Stomach smooth muscle (tissue), 2 donors: Measurements from ENCODE around the gene SMURF2.
A peak's percentile ranks its signal among the peaks of the same experiment; 100 is the strongest.

Experiments
- H3K27ac ChIP-seq: one replicate; pipeline ENCODE4 v1.7.0; 2013; ENCODE audit warnings: mild to moderate bottlenecking, low read length, inconsistent platforms
- H3K27me3 ChIP-seq, 2 donors: one replicate each; pipeline ENCODE4 v1.7.0; 2013; ENCODE audit warnings: low read length in 2 of 2; ENCODE audit not compliant: insufficient read depth in 2 of 2, control insufficient read depth in 1 of 2
- H3K36me3 ChIP-seq, 2 donors: one replicate each; pipeline ENCODE4 v1.7.0; 2013; ENCODE audit warnings: low read length in 2 of 2; ENCODE audit not compliant: control insufficient read depth in 2 of 2, insufficient read depth in 2 of 2
- H3K4me1 ChIP-seq: one replicate; pipeline ENCODE4 v1.7.0; 2013; ENCODE audit warnings: low read length; ENCODE audit not compliant: control insufficient read depth, insufficient read depth
- H3K4me3 ChIP-seq, 2 donors: one replicate each; pipeline ENCODE4 v1.7.0; 2013; ENCODE audit warnings: low read length in 2 of 2
- H3K9ac ChIP-seq, 2 donors: one replicate each; pipeline ENCODE4 v1.7.0; 2013; ENCODE audit warnings: low read length in 2 of 2, mild to moderate bottlenecking in 1 of 2
- H3K9me3 ChIP-seq, 2 donors: one replicate each; pipeline ENCODE4 v1.7.0; 2013; ENCODE audit warnings: low read length in 2 of 2; ENCODE audit not compliant: control insufficient read depth in 2 of 2
- donor health status: healthy.
- donor health status: Pancreatic carcinoma.

Gene SMURF2

DNA sequence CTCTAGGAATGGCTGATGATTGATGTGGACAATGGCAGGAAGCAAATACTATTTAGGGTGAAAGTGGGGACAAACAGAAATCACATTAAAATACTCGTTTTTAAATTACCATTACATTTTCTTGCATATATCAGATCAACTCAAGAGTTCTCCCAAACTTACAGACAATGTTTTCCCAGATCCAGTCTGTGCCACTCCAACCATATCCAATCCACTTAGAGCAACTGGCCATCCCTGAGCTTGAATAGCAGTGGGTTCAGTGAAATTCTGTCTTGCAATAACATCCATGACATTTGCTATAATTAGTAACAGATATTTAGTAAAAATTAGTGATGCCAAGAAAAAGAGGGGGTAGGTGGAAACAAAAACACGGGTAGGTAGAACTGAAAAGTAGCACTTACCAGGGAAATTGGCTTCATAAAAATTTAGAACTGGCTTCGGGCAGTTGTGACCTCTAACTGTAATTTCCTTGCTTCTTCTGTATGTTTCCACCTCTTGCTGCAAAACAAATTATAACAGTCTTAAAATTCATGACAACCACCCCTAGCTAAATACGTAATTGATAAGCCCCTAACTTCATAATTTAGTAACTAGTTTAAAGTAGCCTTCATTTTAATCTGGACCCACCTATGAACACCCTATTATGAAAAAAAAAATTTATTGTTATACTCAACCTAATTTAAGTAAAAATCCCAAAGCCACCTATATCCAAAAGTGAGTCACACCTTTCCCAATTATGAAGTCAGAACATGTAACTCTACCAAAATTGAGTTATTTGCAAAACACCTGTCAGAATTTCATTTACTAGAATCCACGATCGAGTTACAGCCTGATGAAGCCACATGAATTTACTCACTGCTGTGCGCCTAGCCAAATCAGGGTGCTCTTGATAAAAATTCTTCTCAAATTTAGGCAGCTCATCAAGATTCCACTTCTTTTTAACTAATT is 158.0 kb downstream of the SMURF2 start:
- peak overlapping the region; percentile 100 for H3K27ac ChIP-seq
- peaks cover 48 to 58% of the 10 kb centered on the region in 2 donors for H3K36me3 ChIP-seq
- no peaks in the 10 kb centered on the region for H3K9me3 ChIP-seq
- peak overlapping the region; percentile 98 to 100 for H3K4me3 ChIP-seq
- H3K9ac ChIP-seq, result peak overlapping the region; percentile 100
- peaks cover 34% of the 10 kb centered on the region for H3K4me1 ChIP-seq
- H3K27me3 ChIP-seq, result no peaks in the 10 kb centered on the region

DNA sequence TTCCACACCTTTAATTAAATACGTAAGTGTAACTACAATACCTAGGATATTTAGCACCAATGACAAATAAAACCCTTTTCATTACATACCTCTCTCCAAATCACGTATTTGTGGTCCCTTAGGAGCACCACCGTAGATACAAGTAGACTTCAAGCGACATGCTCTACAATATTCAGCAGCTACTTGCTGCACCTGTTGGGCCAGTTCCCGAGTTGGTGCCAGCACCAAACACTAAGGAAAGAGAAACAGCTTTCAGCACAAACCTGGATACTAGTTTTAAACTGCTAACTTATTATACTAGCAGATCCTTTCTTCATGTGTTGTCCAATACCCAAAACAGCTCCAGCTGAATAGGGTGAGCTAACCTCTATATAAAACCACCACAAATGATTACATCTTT is 158.8 kb downstream of the SMURF2 start:
- Histone ChIP-seq H3K27ac (no peak overlapping the region), H3K36me3 (peaks cover 47 to 66% of the 10 kb centered on the region in 2 donors), H3K9me3 (no peaks in the 10 kb centered on the region), H3K27me3 (no peaks in the 10 kb centered on the region), H3K4me1 (peaks cover 34% of the 10 kb centered on the region), H3K4me3 (peak overlapping the region; percentile 23 to 100), H3K9ac (no peak overlapping the region)

DNA sequence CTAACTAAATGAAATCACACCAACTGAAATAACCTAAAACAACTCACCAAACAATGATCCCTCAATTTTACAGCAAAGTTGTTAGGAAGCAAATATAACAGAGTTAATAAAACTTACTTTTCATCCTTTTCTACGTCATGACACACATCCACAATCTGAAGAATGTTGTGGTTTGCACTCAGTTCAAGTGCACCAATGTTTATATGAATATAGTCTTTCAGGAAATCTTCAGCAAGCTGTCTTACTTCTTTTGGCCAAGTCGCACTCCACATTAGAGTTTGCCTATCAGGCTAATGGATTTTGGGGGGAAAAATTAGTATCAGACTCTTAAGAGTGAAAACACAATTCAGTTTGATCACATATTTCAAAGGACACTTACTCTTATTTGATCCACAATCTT is 159.3 kb downstream of the SMURF2 start:
- Histone ChIP-seq H3K36me3 (peaks cover 50 to 67% of the 10 kb centered on the region in 2 donors), H3K27me3 (no peaks in the 10 kb centered on the region), H3K4me1 (peaks cover 32% of the 10 kb centered on the region), H3K27ac (no peak overlapping the region), H3K9me3 (no peaks in the 10 kb centered on the region), H3K9ac (no peak overlapping the region), H3K4me3 (no peak overlapping the region)

DNA sequence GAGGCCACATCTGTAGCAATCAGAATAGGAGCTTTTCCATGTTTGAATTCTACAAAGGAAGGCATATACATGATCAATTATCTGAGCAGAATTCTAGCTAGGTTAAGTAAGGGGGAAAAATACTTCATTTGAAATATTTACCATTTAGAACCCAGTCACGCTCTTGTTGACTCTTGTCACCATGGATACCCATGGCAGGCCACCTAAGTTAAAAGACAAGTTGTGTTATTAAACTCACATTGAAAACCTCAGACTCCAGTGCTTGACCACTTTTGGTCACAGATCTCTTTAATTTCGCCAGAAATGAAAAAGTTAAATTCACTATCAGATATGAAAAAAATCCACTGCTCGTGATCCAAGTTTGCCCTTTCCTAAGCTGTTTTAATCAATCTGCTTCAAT is 160.1 kb downstream of the SMURF2 start:
- H3K27ac ChIP-seq, result no peak overlapping the region
- H3K4me1 ChIP-seq, result peaks cover 34% of the 10 kb centered on the region
- H3K9me3 ChIP-seq, result no peaks in the 10 kb centered on the region

DNA sequence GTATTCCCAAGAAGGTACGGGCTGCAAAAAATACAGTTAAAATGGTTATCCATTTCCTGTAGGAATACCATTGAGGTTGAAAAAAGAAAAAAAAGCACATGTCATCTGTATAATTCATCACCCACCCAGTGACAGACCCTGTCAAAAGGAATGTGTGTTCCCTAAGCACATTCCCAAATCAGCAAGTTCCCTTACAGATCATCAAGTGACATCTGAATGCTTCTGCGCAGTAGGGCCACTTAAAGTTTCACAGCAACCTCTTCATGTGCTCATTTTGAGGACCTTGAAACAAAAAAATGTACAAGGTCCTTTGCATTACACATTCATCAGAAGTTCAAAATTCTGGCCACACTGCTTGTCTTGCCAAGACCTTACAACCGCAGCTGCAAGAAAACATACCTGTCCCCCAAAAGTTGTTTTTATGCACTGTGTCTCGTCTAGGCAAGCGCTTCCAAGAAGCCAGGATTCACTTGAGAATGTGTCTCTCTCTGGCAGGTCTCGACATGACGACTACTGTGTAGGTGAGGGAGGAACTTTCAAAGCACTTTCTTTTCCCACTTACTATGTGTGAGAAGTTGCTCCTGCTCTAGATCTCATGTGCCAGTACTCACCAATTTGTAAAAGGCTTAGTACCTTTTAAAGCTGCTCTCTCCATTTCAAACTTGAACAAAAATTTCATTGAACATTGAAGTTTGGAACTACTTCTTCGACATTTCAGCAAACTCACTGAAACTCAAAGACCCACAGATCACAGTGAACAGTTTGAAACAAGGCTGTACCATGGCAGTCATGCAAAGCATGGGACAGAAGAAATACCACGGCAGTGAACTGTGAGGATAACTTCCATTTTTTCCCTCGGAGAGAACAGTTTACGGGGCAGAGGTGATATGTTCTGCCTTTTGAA is 161.0 kb downstream of the SMURF2 start:
- Histone ChIP-seq H3K36me3 (peaks cover 51 to 67% of the 10 kb centered on the region in 2 donors), H3K9me3 (no peaks in the 10 kb centered on the region), H3K4me3 (no peak overlapping the region), H3K27me3 (no peaks in the 10 kb centered on the region), H3K9ac (no peak overlapping the region), H3K4me1 (peaks cover 35% of the 10 kb centered on the region), H3K27ac (no peak overlapping the region)

More for the DNA sequence above, 160.1 kb downstream of the SMURF2 start:
- no peaks in the 10 kb centered on the region for H3K27me3 ChIP-seq
- no peak overlapping the region for H3K4me3 ChIP-seq
- H3K9ac ChIP-seq, result no peak overlapping the region
- H3K36me3 ChIP-seq, result peaks cover 51 to 67% of the 10 kb centered on the region in 2 donors

DNA sequence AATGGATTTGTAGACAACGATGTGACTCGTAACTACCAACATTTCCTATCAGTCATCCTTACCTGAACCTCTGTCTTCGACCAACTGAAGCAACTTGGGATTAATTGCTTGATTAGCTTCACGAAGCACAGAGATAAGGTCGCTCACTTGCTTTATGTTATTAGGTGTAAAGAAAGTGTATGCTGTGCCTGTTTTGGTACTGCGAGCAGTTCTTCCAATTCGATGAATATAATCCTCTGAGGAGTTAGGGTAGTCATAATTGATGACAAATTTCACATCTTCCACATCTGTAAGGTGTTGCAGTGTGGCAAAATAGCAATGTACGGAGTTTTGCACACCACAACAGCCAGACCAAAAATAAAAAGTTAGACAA is 161.6 kb downstream of the SMURF2 start:
- Histone ChIP-seq H3K4me3 (no peak overlapping the region), H3K27ac (no peak overlapping the region), H3K4me1 (peaks cover 39% of the 10 kb centered on the region), H3K27me3 (no peaks in the 10 kb centered on the region), H3K9me3 (no peaks in the 10 kb centered on the region), H3K9ac (no peak overlapping the region), H3K36me3 (peaks cover 51 to 67% of the 10 kb centered on the region in 2 donors)

DNA sequence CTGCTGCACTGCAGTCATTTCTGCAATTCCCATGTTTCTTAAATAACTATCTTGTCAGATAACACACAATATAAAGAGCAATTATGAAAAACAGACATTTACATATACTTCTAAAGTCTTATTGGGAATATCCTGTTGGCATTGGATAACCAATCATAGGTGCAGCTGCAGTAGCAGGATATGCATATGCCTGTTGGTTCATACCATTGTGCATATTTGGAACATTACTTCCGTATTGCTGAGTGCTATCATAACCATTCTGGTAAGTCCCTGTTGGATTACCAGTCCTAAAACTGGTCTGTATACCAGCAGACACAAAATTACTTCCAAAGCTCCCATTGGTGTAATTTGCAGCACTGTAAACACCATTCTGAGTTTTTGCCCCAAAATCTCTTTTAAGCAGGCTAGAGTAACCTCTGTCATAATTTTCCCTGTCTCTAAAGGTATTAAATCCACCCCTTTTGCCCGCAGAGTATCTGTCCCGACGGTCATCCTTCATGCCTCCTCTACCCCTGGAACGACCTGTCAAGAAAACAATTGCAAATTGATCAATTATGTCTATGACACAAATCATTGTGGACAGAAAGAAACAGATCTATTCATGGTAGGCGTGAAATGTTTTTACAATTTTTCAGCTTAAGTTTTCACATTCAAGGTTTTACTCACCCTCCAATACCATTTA is 162.2 kb downstream of the SMURF2 start:
- Histone ChIP-seq H3K9ac (no peak overlapping the region), H3K27ac (no peak overlapping the region), H3K4me3 (no peak overlapping the region), H3K4me1 (peaks cover 39% of the 10 kb centered on the region), H3K9me3 (no peaks in the 10 kb centered on the region), H3K36me3 (peaks cover 51 to 64% of the 10 kb centered on the region in 2 donors), H3K27me3 (no peaks in the 10 kb centered on the region)

DNA sequence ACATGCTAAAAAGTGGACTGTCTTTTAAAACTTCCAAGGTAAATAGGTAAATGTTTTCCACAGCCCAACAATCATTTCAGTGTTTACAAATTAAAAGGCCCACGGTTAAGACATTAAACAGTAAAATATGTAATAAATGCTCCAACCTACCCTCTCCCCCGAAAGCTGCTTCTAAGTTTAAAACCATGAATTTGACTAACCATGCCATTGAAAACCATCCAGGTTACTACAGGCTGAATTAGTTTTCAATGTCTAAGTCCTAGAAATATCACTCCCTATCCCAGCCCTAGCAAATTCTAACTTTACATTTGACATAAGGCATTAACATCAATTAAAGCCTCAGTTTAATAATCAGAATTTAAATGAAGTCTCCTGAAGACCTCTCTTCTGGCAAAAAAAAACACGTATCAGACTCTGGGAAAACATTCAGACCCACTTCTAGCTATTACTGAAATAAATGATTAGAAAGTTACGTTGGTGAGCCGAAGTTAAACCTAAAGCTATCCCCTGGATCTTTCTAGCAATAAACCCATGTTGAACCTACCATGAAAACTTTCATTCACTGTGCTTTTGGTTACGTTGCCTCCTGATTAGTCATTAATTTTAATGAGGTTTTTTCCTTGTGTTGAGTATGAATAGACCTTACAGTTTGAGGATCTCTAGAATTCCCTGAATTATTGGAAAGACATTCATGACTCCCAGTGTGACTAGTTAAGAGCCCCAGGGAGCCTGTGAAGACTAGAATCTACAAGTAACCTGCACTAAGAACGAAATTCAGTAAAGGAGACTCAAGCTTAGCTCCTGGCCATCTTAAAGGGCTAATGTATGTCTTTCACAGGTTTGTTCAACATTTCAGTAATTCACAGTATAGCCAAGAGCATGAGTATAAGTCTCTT is 163.6 kb downstream of the SMURF2 start:
- no peak overlapping the region for H3K27ac ChIP-seq
- H3K4me1 ChIP-seq, result peaks cover 30% of the 10 kb centered on the region
- H3K36me3 ChIP-seq, result peaks cover 45 to 51% of the 10 kb centered on the region in 2 donors
- no peak overlapping the region for H3K9ac ChIP-seq
- H3K27me3 ChIP-seq, result no peaks in the 10 kb centered on the region
- H3K4me3 ChIP-seq, result no peak overlapping the region
- no peaks in the 10 kb centered on the region for H3K9me3 ChIP-seq

DNA sequence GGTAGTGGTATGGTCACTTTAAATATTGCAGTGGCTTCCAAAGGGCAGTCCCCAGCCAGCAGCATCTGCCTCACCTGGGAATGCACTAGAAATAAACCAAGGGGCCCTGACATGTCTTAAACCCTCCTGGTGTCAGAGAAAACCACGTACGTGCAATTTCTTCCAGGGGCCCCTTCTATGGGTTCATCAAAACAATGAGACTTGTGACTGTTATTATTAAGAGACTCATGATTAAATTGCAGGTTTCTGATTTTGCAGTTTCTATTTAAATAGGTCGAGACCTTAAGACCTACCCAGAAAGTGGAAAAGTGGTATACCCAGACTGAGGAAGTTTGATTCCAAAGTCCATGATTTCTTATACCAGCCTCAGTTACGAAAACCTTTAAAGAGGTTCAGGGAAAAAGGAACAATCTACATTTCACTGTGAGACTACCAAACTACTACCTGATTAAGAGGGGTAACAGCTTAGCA is 164.5 kb downstream of the SMURF2 start:
- Histone ChIP-seq H3K4me1 (peaks cover 24% of the 10 kb centered on the region), H3K27ac (peak overlapping the region; percentile 71), H3K9ac (peak overlapping the region; percentile 46 to 86), H3K4me3 (peak overlapping the region; percentile 88), H3K9me3 (no peaks in the 10 kb centered on the region), H3K36me3 (peaks cover 38 to 41% of the 10 kb centered on the region in 2 donors), H3K27me3 (no peaks in the 10 kb centered on the region)
